GM12878 (cell line): ENCODE data around the gene IL33.

Experiments
- ATF2 ChIP-seq: IDR thresholded peaks from 2 replicates; pipeline ENCODE4 v1.6.1; 2012; ENCODE audit warnings: low read length, inconsistent platforms
- BHLHE40 ChIP-seq, 2 experiments: fragments of 450-650 bp in 1 of 2; IDR thresholded peaks; 2 replicates each; pipeline ENCODE4 v1.6.1; 2011 to 2017; ENCODE audit warnings: low read depth in 2 of 2, borderline replicate concordance in 1 of 2, improper control_type of control experiment in 1 of 2, low read length in 1 of 2, mild to moderate bottlenecking in 1 of 2
- CHD4 ChIP-seq: fragments of 200-600 bp; sonication (generic); IDR thresholded peaks from 2 replicates; pipeline ENCODE4 v1.6.1; 2016; ENCODE audit warnings: mild to moderate bottlenecking
- CTCF ChIP-seq, 3 experiments: IDR thresholded peaks in 2 of 3; conservative IDR thresholded peaks in 1 of 3; 2 replicates each; pipeline ENCODE4 v1.5.1; 2011; ENCODE audit warnings: low read depth in 3 of 3, low read length in 3 of 3, mild to moderate bottlenecking in 3 of 3, control low read depth in 2 of 3, moderate library complexity in 2 of 3, inconsistent platforms in 1 of 3, mixed read lengths in 1 of 3; ENCODE audit not compliant: control insufficient read depth in 2 of 3, insufficient read depth in 1 of 3; ENCODE audit errors: extremely low read depth in 1 of 3
- HSF1 ChIP-seq: fragments of 150-350 bp; IDR thresholded peaks from 2 replicates; pipeline ENCODE4 v1.6.1; 2014; ENCODE audit warnings: mild to moderate bottlenecking, low read depth, low read length
- JUNB ChIP-seq: IDR thresholded peaks from 2 replicates; pipeline ENCODE4 v1.6.1; 2016; ENCODE audit warnings: antibody characterized with exemption, mild to moderate bottlenecking
- POLR2A ChIP-seq: IDR thresholded peaks from 2 replicates; pipeline ENCODE4 v1.6.1; 2011; ENCODE audit warnings: low read depth, mild to moderate bottlenecking, low read length
- POLR2AphosphoS5 ChIP-seq: IDR thresholded peaks from 2 replicates; pipeline ENCODE4 v1.6.1; 2011; ENCODE audit warnings: mild to moderate bottlenecking, low read length, inconsistent platforms
- SUPT20H ChIP-seq: IDR thresholded peaks from 2 replicates; pipeline ENCODE4 v1.6.1; 2011; ENCODE audit warnings: low read depth, mild to moderate bottlenecking, low read length, moderate library complexity, borderline replicate concordance; ENCODE audit not compliant: control insufficient read depth
- TCF3 ChIP-seq: IDR thresholded peaks from 2 replicates; pipeline ENCODE4 v1.6.1; 2012; ENCODE audit warnings: low read depth, mild to moderate bottlenecking, low read length, borderline replicate concordance; ENCODE audit not compliant: insufficient read depth
- ZNF384 ChIP-seq: IDR thresholded peaks from 2 replicates; pipeline ENCODE4 v1.6.1; 2012; ENCODE audit warnings: low read depth, mild to moderate bottlenecking, low read length, improper control_type of control experiment, borderline replicate concordance

GRCh38 chr9:6271508-6272228 is 56.1 kb downstream of the IL33 start:
- TF ChIP-seq POLR2AphosphoS5 = no peak
- no peak for TF ChIP-seq BHLHE40 (IDR thresholded peaks at IDR 0.05; ENCODE audit: borderline replicate concordance in 1 of 2, low read depth in 2 of 2, low read length in 1 of 2)
- no peak for TF ChIP-seq ATF2
- TF ChIP-seq POLR2A = no peak
- TF ChIP-seq ZNF384 = no peak
- TF ChIP-seq CTCF (IDR thresholded peaks at IDR 0.05 in 2 of 3, conservative IDR thresholded peaks at IDR 0.05 in 1 of 3; ENCODE audit: control insufficient read depth in 2 of 3, extremely low read depth in 1 of 3, insufficient read depth in 1 of 3, low read depth in 3 of 3, low read length in 3 of 3) = no peak
- no peak for TF ChIP-seq HSF1
- TF ChIP-seq JUNB = no peak
- TF ChIP-seq TCF3 = no peak
- TF ChIP-seq SUPT20H = no peak
- no peak for TF ChIP-seq CHD4
